GM10266 (cell line): ENCODE results near the gene ATXN10.

ENCODE experiments used
- DNase-seq: peaks from one replicate; pipeline ENCODE4 v3.0.0; 2012; ENCODE audit errors: extremely low spot score
- CTCF ChIP-seq: IDR thresholded peaks from 2 replicates; pipeline ENCODE4 v1.5.1; 2012; ENCODE audit warnings: mild to moderate bottlenecking, low read depth; ENCODE audit not compliant: control insufficient read depth, insufficient read depth; ENCODE audit errors: missing control alignments

ATXN10 gene

GRCh38 chr22:45758603-45759002 lies 87.0 kb downstream of the ATXN10 start:
- no peak for TF ChIP-seq CTCF
- no peak for DNase-seq

GRCh38 chr22:45760682-45761081 lies 89.0 kb downstream of the ATXN10 start:
- no peak for DNase-seq

GRCh38 chr22:45762545-45763235 lies 91.1 kb downstream of the ATXN10 start:
- DNase-seq: no peak
- TF ChIP-seq CTCF: no peak

More at GRCh38 chr22:45760682-45761081, 89.0 kb downstream of the ATXN10 start:
- no peak for TF ChIP-seq CTCF

GRCh38 chr22:45763236-45763624 lies 91.6 kb downstream of the ATXN10 start:
- no peak for TF ChIP-seq CTCF
- no peak for DNase-seq

GRCh38 chr22:45768490-45768889 lies 96.9 kb downstream of the ATXN10 start:
- no peak for DNase-seq
- no peak for TF ChIP-seq CTCF

- no peak for TF ChIP-seq CTCF
- DNase-seq: no peak
Observed at GRCh38 chr22:45769569-45770210, 98.1 kb downstream of the ATXN10 start.

GRCh38 chr22:45770506-45770905 lies 98.9 kb downstream of the ATXN10 start:
- no peak for DNase-seq
- no peak for TF ChIP-seq CTCF
